ENCODE measurements around the gene KIF16B. TPM values are rescaled to one million over a fixed set of nuclear protein-coding genes. Genes with fewer than 3 reads are reported as not detected.
"Not testable (repeated sequence)": the region's sequence is repeated elsewhere in the genome, so short reads cannot be mapped to it uniquely, and the experiment has no call there.

KIF16B gene
- total RNA-seq, 2 experiments from 2014 or later = 7.5 to 8.7 TPM

- H3K9me3 Mint-ChIP-seq (ENCODE audit: low read depth) = peaks cover 22% of the 10 kb centered on the region
- H3K36me3 Mint-ChIP-seq (ENCODE audit: low read depth) = peaks cover 31% of the 10 kb centered on the region
- intact Hi-C loops (cut with DNase I, micrococcal nuclease) = no loop called here
- ChIA-PET POLR2A (no interaction called here), CTCF (no interaction called here)
- no peak overlapping the region for H3K27ac Mint-ChIP-seq
- H3K27me3 Mint-ChIP-seq = no peaks in the 10 kb centered on the region
- DNase-seq (no peak), ATAC-seq (no peak)
- no peaks in the 10 kb centered on the region for H3K4me1 Mint-ChIP-seq
- H3K4me3 Mint-ChIP-seq = no peak overlapping the region
Observed at GRCh38 chr20:16270314-16270931, 302.8 kb downstream of the KIF16B start.

- CTCF ChIA-PET = no interaction called here
- Mint-ChIP-seq H3K4me1 (no peaks in the 10 kb centered on the region), H3K4me3 (no peak overlapping the region), H3K9me3 (ENCODE audit: low read depth) (peaks cover 24% of the 10 kb centered on the region), H3K27ac (no peak overlapping the region), H3K27me3 (no peaks in the 10 kb centered on the region), H3K36me3 (ENCODE audit: low read depth) (peaks cover 16% of the 10 kb centered on the region)
- DNase-seq (no peak), ATAC-seq (no peak)
- POLR2A ChIA-PET = no interaction called here
- intact Hi-C loops (cut with DNase I, micrococcal nuclease) = no loop called here
Observed at GRCh38 chr20:16267526-16267925, 305.7 kb downstream of the KIF16B start.

- H3K27ac Mint-ChIP-seq = no peak overlapping the region
- H3K9me3 Mint-ChIP-seq (ENCODE audit: low read depth) = peaks cover 25% of the 10 kb centered on the region
- ChIA-PET CTCF (no interaction called here), POLR2A (no interaction called here)
- DNase-seq (no peak), ATAC-seq (no peak)
- H3K4me1 Mint-ChIP-seq = no peaks in the 10 kb centered on the region
- no peak overlapping the region for H3K4me3 Mint-ChIP-seq
- intact Hi-C loops (cut with DNase I, micrococcal nuclease) = no loop called here
- H3K27me3 Mint-ChIP-seq = no peaks in the 10 kb centered on the region
- H3K36me3 Mint-ChIP-seq (ENCODE audit: low read depth) = peaks cover 12% of the 10 kb centered on the region
Observed at GRCh38 chr20:16265334-16265733, 307.9 kb downstream of the KIF16B start.

- no peak for DNase-seq
- CTCF ChIA-PET = interaction anchor here (0.7 kb wide), 1 partner anchor 14 kb away, joined by 3 read pairs; no protein-coding TSS in a partner anchor
- ATAC-seq = no peak
- POLR2A ChIA-PET = no interaction called here
- peaks cover 20% of the 10 kb centered on the region for H3K9me3 Mint-ChIP-seq (ENCODE audit: low read depth)
- no peaks in the 10 kb centered on the region for H3K4me1 Mint-ChIP-seq
- intact Hi-C loops (cut with DNase I, micrococcal nuclease) = no loop called here
- H3K27me3 Mint-ChIP-seq = no peaks in the 10 kb centered on the region
- H3K27ac Mint-ChIP-seq = no peak overlapping the region
- peaks cover 6% of the 10 kb centered on the region for H3K36me3 Mint-ChIP-seq (ENCODE audit: low read depth)
- H3K4me3 Mint-ChIP-seq = no peak overlapping the region
Observed at GRCh38 chr20:16263582-16263981, 309.7 kb downstream of the KIF16B start.

DNA sequence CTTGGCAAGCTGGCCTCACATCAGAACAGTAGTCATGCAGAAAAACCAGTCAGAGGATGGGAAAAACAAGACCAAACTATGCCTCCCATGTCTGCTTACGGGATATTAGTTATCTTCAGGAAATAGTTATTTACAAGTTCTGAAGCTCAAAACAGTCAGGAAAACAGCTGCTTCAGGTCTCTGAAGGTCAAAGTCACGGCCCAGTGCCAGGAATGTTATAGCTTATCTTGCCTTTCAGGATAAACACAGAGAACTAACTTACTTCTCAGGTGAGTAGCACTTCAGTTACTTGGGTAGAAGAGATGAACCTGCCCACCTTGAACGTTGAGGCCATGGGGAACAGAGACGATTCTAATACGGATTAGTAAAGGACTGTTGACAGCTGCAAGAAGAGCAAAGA lies 310.7 kb downstream of the KIF16B start:
- no peak for ATAC-seq
- Mint-ChIP-seq H3K4me1 (no peaks in the 10 kb centered on the region), H3K9me3 (ENCODE audit: low read depth) (peaks cover 18% of the 10 kb centered on the region), H3K4me3 (no peak overlapping the region), H3K36me3 (ENCODE audit: low read depth) (no peaks in the 10 kb centered on the region), H3K27me3 (no peaks in the 10 kb centered on the region), H3K27ac (no peak overlapping the region)
- ChIA-PET POLR2A (no interaction called here), CTCF (interaction anchor here (0.7 to 1.4 kb wide), 2 partner anchors 28 kb away, joined by 3 to 5 read pairs; no protein-coding TSS in a partner anchor)
- intact Hi-C loops (cut with DNase I, micrococcal nuclease) = no loop called here
- no peak for DNase-seq

DNA sequence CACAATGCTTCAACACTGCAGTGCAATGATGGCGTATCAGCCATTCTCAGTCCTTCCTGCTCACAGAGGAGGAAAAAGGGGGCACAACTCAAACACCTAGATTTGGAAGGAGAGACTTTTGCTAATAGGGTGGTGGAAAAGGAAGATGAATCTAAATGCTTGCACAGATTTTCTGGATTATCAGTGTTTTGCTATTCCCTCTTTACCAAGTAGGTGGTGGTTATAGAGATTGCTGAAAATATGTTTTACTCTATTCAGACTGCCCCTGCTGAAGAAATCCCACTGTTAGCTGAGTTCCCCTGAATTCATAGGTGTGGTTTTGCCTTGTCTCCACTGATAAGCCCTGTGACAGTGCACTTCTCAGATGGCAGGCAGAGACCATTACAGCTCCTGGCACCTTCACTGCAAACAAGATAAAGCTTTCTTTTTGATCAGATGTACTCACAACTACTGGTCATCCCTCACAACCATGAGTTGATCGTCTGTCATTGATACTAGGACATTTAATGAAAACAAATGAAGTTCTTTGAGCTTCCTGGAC lies 311.4 kb downstream of the KIF16B start:
- no peaks in the 10 kb centered on the region for H3K4me1 Mint-ChIP-seq
- no peak overlapping the region for H3K4me3 Mint-ChIP-seq
- no peak for ATAC-seq
- no peaks in the 10 kb centered on the region for H3K27me3 Mint-ChIP-seq
- POLR2A ChIA-PET = no interaction called here
- DNase-seq = no peak
- H3K9me3 Mint-ChIP-seq (ENCODE audit: low read depth) = peaks cover 12% of the 10 kb centered on the region
- intact Hi-C loops (cut with DNase I, micrococcal nuclease) = no loop called here
- no peak overlapping the region for H3K27ac Mint-ChIP-seq
- CTCF ChIA-PET = interaction anchor here (0.7 to 1.4 kb wide), 2 partner anchors 27 to 29 kb away, joined by 3 to 5 read pairs; no protein-coding TSS in a partner anchor
- H3K36me3 Mint-ChIP-seq (ENCODE audit: low read depth) = no peaks in the 10 kb centered on the region

- H3K27me3 Mint-ChIP-seq = no peaks in the 10 kb centered on the region
- ChIA-PET POLR2A (no interaction called here), CTCF (no interaction called here)
- DNase-seq (no peak), ATAC-seq (no peak)
- H3K4me1 Mint-ChIP-seq = no peaks in the 10 kb centered on the region
- H3K9me3 Mint-ChIP-seq (ENCODE audit: low read depth) = peaks cover 8% of the 10 kb centered on the region
- intact Hi-C loops (cut with DNase I, micrococcal nuclease) = no loop called here
- H3K36me3 Mint-ChIP-seq (ENCODE audit: low read depth) = no peaks in the 10 kb centered on the region
- no peak overlapping the region for H3K27ac Mint-ChIP-seq
- no peak overlapping the region for H3K4me3 Mint-ChIP-seq
Observed at GRCh38 chr20:16260911-16261310, 312.3 kb downstream of the KIF16B start.

- DNase-seq; POLR2A ChIA-PET; H3K27ac Mint-ChIP-seq; intact Hi-C loops (cut with DNase I, micrococcal nuclease); CTCF ChIA-PET; ATAC-seq; H3K27me3 Mint-ChIP-seq; H3K9me3 Mint-ChIP-seq (ENCODE audit: low read depth); H3K36me3 Mint-ChIP-seq (ENCODE audit: low read depth); H3K4me1 Mint-ChIP-seq; H3K4me3 Mint-ChIP-seq: not testable (repeated sequence)
Observed at GRCh38 chr20:16260133-16260532, 313.1 kb downstream of the KIF16B start.

DNA sequence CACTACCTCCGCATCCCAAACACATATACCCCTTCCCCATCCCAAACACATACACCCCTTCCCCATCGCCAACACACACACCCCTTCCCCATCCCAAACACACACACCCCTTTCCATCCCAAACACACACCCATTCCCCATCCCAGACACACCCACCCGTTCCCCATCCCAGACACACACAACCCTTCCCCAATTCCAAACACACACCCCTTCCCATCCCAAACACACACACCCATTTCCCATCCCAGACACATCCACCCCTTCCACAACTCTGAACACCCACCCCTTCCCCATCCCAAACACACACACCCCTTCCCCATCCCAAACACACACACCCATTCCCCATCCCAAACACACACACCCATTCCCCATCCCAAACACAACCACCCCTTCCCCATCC lies 314.5 kb downstream of the KIF16B start:
- no peaks in the 10 kb centered on the region for H3K4me1 Mint-ChIP-seq
- ChIA-PET CTCF (no interaction called here), POLR2A (no interaction called here)
- no peaks in the 10 kb centered on the region for H3K36me3 Mint-ChIP-seq (ENCODE audit: low read depth)
- no peak overlapping the region for H3K27ac Mint-ChIP-seq
- DNase-seq (no peak), ATAC-seq (no peak)
- no peak overlapping the region for H3K4me3 Mint-ChIP-seq
- H3K9me3 Mint-ChIP-seq (ENCODE audit: low read depth) = peaks cover 2% of the 10 kb centered on the region
- intact Hi-C loops (cut with DNase I, micrococcal nuclease) = no loop called here
- H3K27me3 Mint-ChIP-seq = no peaks in the 10 kb centered on the region

DNA sequence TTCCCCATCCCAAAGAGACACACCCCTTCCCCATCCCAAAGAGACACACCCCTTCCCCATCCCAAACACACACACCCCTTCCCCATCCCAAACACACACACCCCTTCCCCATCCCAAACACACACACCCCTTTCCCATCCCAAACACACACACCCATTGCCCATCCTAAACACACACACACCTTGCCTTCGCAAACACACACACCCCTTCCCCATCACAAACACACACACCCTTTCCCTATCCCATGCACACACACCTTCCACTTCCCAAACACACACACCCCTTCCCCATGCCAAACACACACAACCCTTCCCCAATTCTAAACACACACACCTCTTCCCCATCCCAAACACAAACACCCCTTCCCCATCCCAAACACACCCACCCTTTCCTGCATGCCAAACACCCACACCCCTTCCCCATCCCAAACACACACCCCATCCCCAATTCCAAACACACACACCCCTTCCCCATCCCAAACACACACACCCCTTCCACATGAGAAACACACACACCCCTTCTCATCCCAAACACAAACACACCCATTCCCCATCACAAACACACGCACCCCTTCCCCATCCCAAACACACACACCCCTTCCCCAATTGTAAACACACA lies 315.3 kb downstream of the KIF16B start:
- ChIA-PET CTCF (no interaction called here), POLR2A (no interaction called here)
- no peak for DNase-seq
- Mint-ChIP-seq H3K27ac (no peak overlapping the region), H3K36me3 (ENCODE audit: low read depth) (no peaks in the 10 kb centered on the region), H3K4me3 (no peak overlapping the region), H3K27me3 (no peaks in the 10 kb centered on the region), H3K9me3 (ENCODE audit: low read depth) (peaks cover 2% of the 10 kb centered on the region), H3K4me1 (no peaks in the 10 kb centered on the region)
- intact Hi-C loops (cut with DNase I, micrococcal nuclease) = no loop called here
- no peak for ATAC-seq

DNA sequence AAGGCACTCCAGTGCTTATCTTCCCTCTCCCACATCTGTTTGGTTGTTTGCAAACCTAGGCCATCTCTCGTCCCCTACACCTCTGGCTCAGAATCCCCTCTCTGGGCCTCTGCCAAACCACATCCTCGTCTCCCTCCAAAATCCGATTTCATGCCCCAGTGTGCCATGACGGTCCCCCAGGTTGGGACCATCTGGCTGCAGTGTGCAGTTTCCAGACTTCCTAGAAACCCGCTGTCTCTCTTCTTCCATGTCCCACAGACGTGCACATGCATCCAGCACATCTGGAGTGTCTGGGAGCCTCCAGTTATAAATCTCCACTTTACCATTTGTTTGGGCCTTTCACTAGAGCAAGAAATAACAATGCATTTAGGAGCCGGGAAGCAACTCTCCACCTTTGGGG lies 316.2 kb downstream of the KIF16B start:
- Mint-ChIP-seq H3K27me3 (no peaks in the 10 kb centered on the region), H3K4me1 (no peaks in the 10 kb centered on the region), H3K36me3 (ENCODE audit: low read depth) (no peaks in the 10 kb centered on the region), H3K9me3 (ENCODE audit: low read depth) (peaks cover 2% of the 10 kb centered on the region), H3K4me3 (no peak overlapping the region), H3K27ac (no peak overlapping the region)
- CTCF ChIA-PET = no interaction called here
- intact Hi-C loops (cut with DNase I, micrococcal nuclease) = no loop called here
- ATAC-seq (no peak), DNase-seq (no peak)
- POLR2A ChIA-PET = no interaction called here

- Mint-ChIP-seq H3K4me3 (no peak overlapping the region), H3K27ac (no peak overlapping the region), H3K9me3 (ENCODE audit: low read depth) (no peaks in the 10 kb centered on the region), H3K27me3 (peaks cover 6% of the 10 kb centered on the region), H3K4me1 (no peaks in the 10 kb centered on the region), H3K36me3 (ENCODE audit: low read depth) (no peaks in the 10 kb centered on the region)
- ChIA-PET CTCF (no interaction called here), POLR2A (no interaction called here)
- DNase-seq (no peak), ATAC-seq (no peak)
- intact Hi-C loops (cut with DNase I, micrococcal nuclease) = no loop called here
Observed at GRCh38 chr20:16246870-16247269, 326.4 kb downstream of the KIF16B start.

All from activated CD4-positive, alpha-beta T cell treated with anti-CD3 and anti-CD28 coated beads for 36 hours (primary cell).